ENCODE results near the gene SERTAD4. TPM values are rescaled to one million over a fixed set of nuclear protein-coding genes. Genes with fewer than 3 reads are reported as not detected.

Gene SERTAD4
- total and polyA plus RNA-seq, 10 of the 15 experiments (the other 5 are each of a cell fraction or from before 2014, with no cell fraction given), result not detected

GRCh38 chr1:210237981-210238380 is 5.4 kb downstream of the SERTAD4 start:
- H3K4me3 ChIP-seq, result no peak overlapping the region
- no peaks in the 10 kb centered on the region for H3K36me3 ChIP-seq (ENCODE audit: control insufficient read depth in 2 of 2, insufficient read depth in 2 of 2, low read length in 1 of 2)
- 43% methylated on average over 8 of the region's 8 CpGs for WGBS (ENCODE audit: insufficient coverage, insufficient replicate concordance, low lambda C conversion rate, missing lambda C conversion rate)
- peaks cover 0 to 8% of the 10 kb centered on the region in 2 experiments for H3K27me3 ChIP-seq (replicated peaks in 1 of 2; ENCODE audit: control insufficient read depth in 2 of 2, insufficient read depth in 2 of 2, low read length in 1 of 2)
- ChIA-PET POLR2A (no interaction called here), RAD21 (ENCODE audit: unreplicated experiment) (no interaction called here), SMC1A (ENCODE audit: uncharacterized antibody, unreplicated experiment) (interaction anchor here (1.1 kb wide), 1 partner anchor 15 kb away, joined by 3 read pairs; no protein-coding TSS in a partner anchor), CTCF (interaction anchor here (1.1 kb wide), 1 partner anchor 12 kb away, joined by 3 read pairs; no protein-coding TSS in a partner anchor)
- H3K4me1 ChIP-seq (ENCODE audit: control insufficient read depth, insufficient read depth, low read length), result no peaks in the 10 kb centered on the region
- BruUV-seq (replicated peaks), result no TSS peak
- FAIRE-seq (no peak), ATAC-seq (no peak), DNase-seq (ENCODE audit: low read depth, low spot score) (no peak)
- H2AFZ ChIP-seq (ENCODE audit: control insufficient read depth, low read depth, low read length), result no peak overlapping the region
- in situ Hi-C loops (cut with MboI), result no loop called here
- no peaks in the 10 kb centered on the region for H3K79me2 ChIP-seq (ENCODE audit: control insufficient read depth, insufficient read depth, low read length)
- H3K27ac ChIP-seq (ENCODE audit: control insufficient read depth, insufficient read depth), result no peak overlapping the region
- H3K4me2 ChIP-seq (ENCODE audit: control insufficient read depth, insufficient read depth), result no peak overlapping the region
- H3K9ac ChIP-seq (ENCODE audit: control insufficient read depth, insufficient read depth, low read length), result no peak overlapping the region
- no peaks in the 10 kb centered on the region for H4K20me1 ChIP-seq (ENCODE audit: control insufficient read depth, insufficient read depth)
- no peak for TF ChIP-seq ZBTB33 (IDR thresholded peaks at IDR 0.05)
- TF ChIP-seq NFXL1 (IDR thresholded peaks at IDR 0.05; ENCODE audit: borderline replicate concordance), result no peak
- no peak for TF ChIP-seq CREB1 (IDR thresholded peaks at IDR 0.05; ENCODE audit: low read depth)
- TF ChIP-seq RB1 (IDR thresholded peaks at IDR 0.05; ENCODE audit: borderline replicate concordance), result no peak
- no peak for TF ChIP-seq SREBF2 (IDR thresholded peaks at IDR 0.05; ENCODE audit: low read length)
- no peak for TF ChIP-seq RELA (IDR thresholded peaks at IDR 0.05; ENCODE audit: borderline replicate concordance, partially characterized antibody)
- TF ChIP-seq TAF1 (IDR thresholded peaks at IDR 0.05; ENCODE audit: borderline replicate concordance, low read depth, low read length), result no peak
- TF ChIP-seq SMAD1 (IDR thresholded peaks at IDR 0.05; ENCODE audit: low read depth, partially characterized antibody), result no peak
- no peak for TF ChIP-seq ZNF24 (IDR thresholded peaks at IDR 0.05)
- no peak for TF ChIP-seq ZBED1 (IDR thresholded peaks at IDR 0.05; ENCODE audit: borderline replicate concordance)
- TF ChIP-seq EGR1 (IDR thresholded peaks at IDR 0.05; ENCODE audit: borderline replicate concordance in 1 of 2, low read depth in 2 of 2, low read length in 2 of 2), result no peak
- TF ChIP-seq MYC (IDR thresholded peaks at IDR 0.05; ENCODE audit: insufficient read depth, insufficient read length, insufficient replicate concordance, low read length, severe bottlenecking), result no peak
- no peak for TF ChIP-seq CREM (IDR thresholded peaks at IDR 0.05; ENCODE audit: low read depth)
- TF ChIP-seq BCL3 (IDR thresholded peaks at IDR 0.05; ENCODE audit: borderline replicate concordance, insufficient read depth, low read depth, low read length, poor library complexity, severe bottlenecking), result no peak
- TF ChIP-seq POLR2A (IDR thresholded peaks at IDR 0.05; ENCODE audit: low read depth, low read length), result no peak
- intact Hi-C loops (cut with micrococcal nuclease; ENCODE audit: unreplicated experiment), result no loop called here
- H3K9me3 ChIP-seq (replicated peaks; ENCODE audit: control insufficient read depth, insufficient read depth, low read length), result no peaks in the 10 kb centered on the region
